Measurements from ENCODE around the gene TBCD. TPM values are rescaled to one million over a fixed set of nuclear protein-coding genes. Genes with fewer than 3 reads are reported as not detected.

Gene TBCD
- total RNA-seq, 1 donor from 2014 or later: 59.8 TPM

- Mint-ChIP-seq H3K36me3 (ENCODE audit: low read depth) (peaks cover 9% of the 10 kb centered on the region), H3K27me3 (ENCODE audit: low read depth) (no peaks in the 10 kb centered on the region), H3K4me1 (ENCODE audit: low read depth) (peaks cover 18% of the 10 kb centered on the region)
Measured at GRCh38 chr17:82808921-82809905, 57.3 kb downstream of the TBCD start.

GRCh38 chr17:82810644-82811430 lies 59.0 kb downstream of the TBCD start:
- H3K4me3 Mint-ChIP-seq (ENCODE audit: unreplicated experiment): no peak overlapping the region
- H3K27me3 Mint-ChIP-seq (ENCODE audit: low read depth): no peaks in the 10 kb centered on the region
- no peaks in the 10 kb centered on the region for H3K9me3 Mint-ChIP-seq (ENCODE audit: low read depth)
- peaks cover 15% of the 10 kb centered on the region for H3K36me3 Mint-ChIP-seq (ENCODE audit: low read depth)
- H3K4me1 Mint-ChIP-seq (ENCODE audit: low read depth): peaks cover 18% of the 10 kb centered on the region
- peak overlapping the region; percentile 57 for H3K27ac Mint-ChIP-seq (ENCODE audit: unreplicated experiment)
- peak; percentile 76 for DNase-seq (ENCODE audit: low spot score)
- TF ChIP-seq CTCF (IDR thresholded peaks at IDR 0.05): no peak

More at GRCh38 chr17:82808921-82809905, 57.3 kb downstream of the TBCD start:
- no peak for TF ChIP-seq CTCF (IDR thresholded peaks at IDR 0.05)
- peak overlapping the region; percentile 88 for H3K27ac Mint-ChIP-seq (ENCODE audit: unreplicated experiment)
- H3K9me3 Mint-ChIP-seq (ENCODE audit: low read depth): no peaks in the 10 kb centered on the region
- H3K4me3 Mint-ChIP-seq (ENCODE audit: unreplicated experiment): no peak overlapping the region
- DNase-seq (ENCODE audit: low spot score): peak; percentile 79

GRCh38 chr17:82812058-82812457 lies 60.2 kb downstream of the TBCD start:
- no peaks in the 10 kb centered on the region for H3K9me3 Mint-ChIP-seq (ENCODE audit: low read depth)
- DNase-seq (ENCODE audit: low spot score): peak; percentile 76
- H3K4me1 Mint-ChIP-seq (ENCODE audit: low read depth): peaks cover 18% of the 10 kb centered on the region
- no peak for TF ChIP-seq CTCF (IDR thresholded peaks at IDR 0.05)
- no peak overlapping the region for H3K27ac Mint-ChIP-seq (ENCODE audit: unreplicated experiment)
- H3K4me3 Mint-ChIP-seq (ENCODE audit: unreplicated experiment): no peak overlapping the region
- H3K36me3 Mint-ChIP-seq (ENCODE audit: low read depth): peaks cover 20% of the 10 kb centered on the region
- no peaks in the 10 kb centered on the region for H3K27me3 Mint-ChIP-seq (ENCODE audit: low read depth)

- TF ChIP-seq CTCF (IDR thresholded peaks at IDR 0.05): no peak
- Mint-ChIP-seq H3K27ac (ENCODE audit: unreplicated experiment) (no peak overlapping the region), H3K36me3 (ENCODE audit: low read depth) (peaks cover 21% of the 10 kb centered on the region), H3K4me3 (ENCODE audit: unreplicated experiment) (no peak overlapping the region), H3K9me3 (ENCODE audit: low read depth) (no peaks in the 10 kb centered on the region), H3K27me3 (ENCODE audit: low read depth) (no peaks in the 10 kb centered on the region), H3K4me1 (ENCODE audit: low read depth) (peaks cover 18% of the 10 kb centered on the region)
- DNase-seq (ENCODE audit: low spot score): no peak
Measured at GRCh38 chr17:82812601-82813000, 60.7 kb downstream of the TBCD start.
